SK-N-SH treated with all-trans-retinoic acid at 6 μM for 48 hours (cell line): ENCODE data around the gene CNPY1.

ENCODE experiments used
- TOX ChIP-seq: fragments of 250-450 bp; sonication (Bioruptor Pico); IDR thresholded peaks from 2 replicates; pipeline ENCODE4 v1.8.0; 2021; ENCODE audit warnings: mild to moderate bottlenecking, moderate library complexity, borderline replicate concordance
- ZFP30 ChIP-seq: fragments of 450-650 bp; formaldehyde crosslinking; IDR thresholded peaks from 2 replicates; pipeline ENCODE4 v1.5.0; 2022; ENCODE audit warnings: mild to moderate bottlenecking, moderate library complexity
- ZNF8 ChIP-seq: fragments of 450-650 bp; formaldehyde crosslinking; IDR thresholded peaks from 2 replicates; pipeline ENCODE4 v1.5.0; 2020; ENCODE audit warnings: mild to moderate bottlenecking, moderate library complexity

- TF ChIP-seq ZNF8 (CRISPR knock-in tag) (no peak), TOX (CRISPR knock-in tag) (no peak), ZFP30 (CRISPR knock-in tag) (no peak)
Measured at GRCh38 chr7:155569681-155570080, 23.3 kb upstream of the CNPY1 start.
